H9 (cell line): Measurements from ENCODE around the gene ZNF593. TPM values are rescaled to one million over a fixed set of nuclear protein-coding genes. Genes with fewer than 3 reads are reported as not detected.

Source experiments
- DNase-seq: peaks from one replicate; pipeline ENCODE4 v3.0.0-alpha.2; 2017
- H2AFZ ChIP-seq: one replicate; pipeline ENCODE4 v1.6.1; 2013; ENCODE audit warnings: mild to moderate bottlenecking, low read length, control low read depth, moderate library complexity
- H2AK5ac ChIP-seq: 2 replicates; pipeline ENCODE4 v1.6.1; 2013; ENCODE audit warnings: low read length, control low read depth, mixed read lengths; ENCODE audit not compliant: insufficient read length
- H2BK120ac ChIP-seq: one replicate; pipeline ENCODE4 v1.6.1; 2013; ENCODE audit warnings: low read depth, mild to moderate bottlenecking, low read length, control low read depth, inconsistent platforms; ENCODE audit not compliant: poor library complexity, severe bottlenecking
- H2BK12ac ChIP-seq: 2 replicates; pipeline ENCODE4 v1.6.1; 2013; ENCODE audit warnings: low read length, control low read depth, mixed read lengths, low read depth; ENCODE audit not compliant: insufficient read length
- H2BK15ac ChIP-seq: 2 replicates; pipeline ENCODE4 v1.6.1; 2013; ENCODE audit warnings: low read depth, low read length, control low read depth
- H2BK20ac ChIP-seq: one replicate; pipeline ENCODE4 v1.6.1; 2013; ENCODE audit warnings: low read depth, mild to moderate bottlenecking, low read length, control low read depth, inconsistent platforms; ENCODE audit not compliant: poor library complexity, severe bottlenecking
- H2BK5ac ChIP-seq: 2 replicates; pipeline ENCODE4 v1.6.1; 2013; ENCODE audit warnings: low read length, control low read depth, mixed read lengths; ENCODE audit not compliant: insufficient read length
- H3K14ac ChIP-seq: 2 replicates; pipeline ENCODE4 v1.6.1; 2013; ENCODE audit warnings: low read length, control low read depth; ENCODE audit not compliant: insufficient read depth
- H3K18ac ChIP-seq: 2 replicates; pipeline ENCODE4 v1.6.1; 2013; ENCODE audit warnings: low read depth, mild to moderate bottlenecking, mixed read lengths, low read length, control low read depth; ENCODE audit not compliant: insufficient read length
- H3K23ac ChIP-seq: 2 replicates; pipeline ENCODE4 v1.6.1; 2013; ENCODE audit warnings: low read length, control low read depth, mixed read lengths, low read depth; ENCODE audit not compliant: insufficient read length
- H3K23me2 ChIP-seq: 2 replicates; pipeline ENCODE4 v1.6.1; 2013; ENCODE audit warnings: low read depth, mild to moderate bottlenecking, mixed read lengths, low read length, control low read depth; ENCODE audit not compliant: insufficient read length, poor library complexity, severe bottlenecking
- H3K27ac ChIP-seq: 2 replicates; pipeline ENCODE4 v1.5.1; 2013; ENCODE audit warnings: low read length, control low read depth, mixed read lengths, low read depth; ENCODE audit not compliant: insufficient read length
- H3K27me3 ChIP-seq: 2 replicates; pipeline ENCODE4 v1.6.1; 2013; ENCODE audit warnings: low read length, control low read depth, inconsistent platforms; ENCODE audit not compliant: insufficient read depth
- H3K4ac ChIP-seq: 2 replicates; pipeline ENCODE4 v1.6.1; 2013; ENCODE audit warnings: low read depth, mild to moderate bottlenecking, control low read depth, inconsistent platforms, low read length, moderate library complexity
- H3K4me1 ChIP-seq: 2 replicates; pipeline ENCODE4 v1.6.1; 2013; ENCODE audit warnings: low read length, control low read depth, inconsistent platforms; ENCODE audit not compliant: insufficient read depth
- H3K4me2 ChIP-seq: 2 replicates; pipeline ENCODE4 v1.6.1; 2013; ENCODE audit warnings: low read length, control low read depth, mixed read lengths; ENCODE audit not compliant: insufficient read length, insufficient read depth
- H3K56ac ChIP-seq: 2 replicates; pipeline ENCODE4 v1.6.1; 2013; ENCODE audit warnings: low read depth, mild to moderate bottlenecking, mixed read lengths, low read length, control low read depth; ENCODE audit not compliant: insufficient read length
- H3K79me1 ChIP-seq: 2 replicates; pipeline ENCODE4 v1.6.1; 2013; ENCODE audit warnings: low read depth, mild to moderate bottlenecking, moderate library complexity, low read length, control low read depth, inconsistent platforms; ENCODE audit not compliant: insufficient read depth, poor library complexity, severe bottlenecking
- H3K79me2 ChIP-seq: 2 replicates; pipeline ENCODE4 v1.6.1; 2013; ENCODE audit warnings: low read length, control low read depth, inconsistent platforms; ENCODE audit not compliant: insufficient read depth
- H3K9ac ChIP-seq: 2 replicates; pipeline ENCODE4 v1.6.1; 2013; ENCODE audit warnings: low read length, control low read depth, mixed read lengths; ENCODE audit not compliant: insufficient read length; ENCODE audit errors: extremely low read depth
- H3K9me3 ChIP-seq: one replicate; pipeline ENCODE4 v1.6.1; 2013; ENCODE audit warnings: low read depth, low read length, inconsistent platforms; ENCODE audit not compliant: control insufficient read depth
- H3T11ph ChIP-seq: one replicate; pipeline ENCODE4 v1.6.1; 2013; ENCODE audit warnings: mild to moderate bottlenecking, low read length, control low read depth, inconsistent platforms
- H4K20me1 ChIP-seq: one replicate; pipeline ENCODE4 v1.6.1; 2013; ENCODE audit not compliant: control insufficient read depth, insufficient read length, insufficient read depth
- H4K5ac ChIP-seq: 2 replicates; pipeline ENCODE4 v1.6.1; 2013; ENCODE audit warnings: low read depth, mild to moderate bottlenecking, mixed read lengths, low read length, control low read depth; ENCODE audit not compliant: insufficient read length
- H4K8ac ChIP-seq: replicated peaks from 2 replicates; pipeline ENCODE4 v1.6.1; 2013; ENCODE audit warnings: low read length, control low read depth, mixed read lengths, low read depth; ENCODE audit not compliant: insufficient read length
- H4K91ac ChIP-seq: 2 replicates; pipeline ENCODE4 v1.6.1; 2013; ENCODE audit warnings: low read depth, mild to moderate bottlenecking, moderate library complexity, mixed read lengths, low read length, control low read depth; ENCODE audit not compliant: insufficient read length
- H3K27ac Mint-ChIP-seq, 3 experiments: 2 replicates in 2 of 3; 3 replicates in 1 of 3; pipeline ENCODE4 v1.8.0; 2020 to 2021; ENCODE audit warnings: mixed read lengths in 3 of 3, mild to moderate bottlenecking in 1 of 3, moderate library complexity in 1 of 3
- H3K27me3 Mint-ChIP-seq: 2 replicates; pipeline ENCODE4 v1.8.0; 2021; ENCODE audit warnings: low read depth, mild to moderate bottlenecking, moderate library complexity, mixed read lengths
- H3K36me3 Mint-ChIP-seq, 3 experiments: 2 replicates in 2 of 3; 3 replicates in 1 of 3; pipeline ENCODE4 v1.8.0; 2020 to 2021; ENCODE audit warnings: low read depth in 3 of 3, mixed read lengths in 3 of 3; ENCODE audit not compliant: insufficient read depth in 1 of 3
- H3K4me1 Mint-ChIP-seq, 2 experiments: 2 replicates each; pipeline ENCODE4 v1.8.0; 2020; ENCODE audit warnings: mixed read lengths in 2 of 2
- H3K4me3 Mint-ChIP-seq, 2 experiments: 2 replicates in 1 of 2; 3 replicates in 1 of 2; pipeline ENCODE4 v1.8.0; 2020 to 2021; ENCODE audit warnings: mild to moderate bottlenecking in 2 of 2, mixed read lengths in 2 of 2, moderate library complexity in 1 of 2
- H3K9me3 Mint-ChIP-seq, 2 experiments: 2 replicates in 1 of 2; 3 replicates in 1 of 2; pipeline ENCODE4 v1.8.0; 2020; ENCODE audit warnings: mild to moderate bottlenecking in 2 of 2, mixed read lengths in 2 of 2, moderate library complexity in 1 of 2
- CTCF ChIP-seq: fragments of 200-600 bp; sonication (generic); conservative IDR thresholded peaks from 3 replicates; pipeline ENCODE4 v1.8.0; 2021; ENCODE audit warnings: antibody characterized with exemption, mild to moderate bottlenecking
- WGBS: extraction: QIAGEN DNeasy Blood & Tissue Kit; methylation state at CpG from one replicate; pipeline ENCODE4 v1.1.7; 2013; ENCODE audit warnings: missing lambda C conversion rate, low lambda C conversion rate, mixed read lengths; ENCODE audit not compliant: insufficient read length; ENCODE audit errors: extremely low coverage; 5-methylcytosine and 5-hydroxymethylcytosine counted together
- total RNA-seq: library from RNA; stranded (reverse); gene quantifications from 2 replicates; pipeline ENCODE4 v1.2.1, GENCODE V29; 2021

Gene ZNF593
- total RNA-seq, 1 experiment from 2014 or later: 48.2 TPM

- peak overlapping the region; percentile 56 for H3K4me2 ChIP-seq
- H3K23ac ChIP-seq: no peak overlapping the region
These were observed 14.1 kb upstream of the ZNF593 start for GRCh38 chr1:26155370-26156284.

More at GRCh38 chr1:26155370-26156284, 14.1 kb upstream of the ZNF593 start:
- no peak overlapping the region for H2BK5ac ChIP-seq
- no peaks in the 10 kb centered on the region for H3K79me1 ChIP-seq
- no peak overlapping the region for H3T11ph ChIP-seq
- no peak overlapping the region for H2BK20ac ChIP-seq
- no peak overlapping the region for H3K56ac ChIP-seq
- peaks cover 11% of the 10 kb centered on the region; the same call in 1 of the 2 replicates for H3K4me1 ChIP-seq
- no peak for DNase-seq
- no peaks in the 10 kb centered on the region for H3K9me3 Mint-ChIP-seq
- no peak overlapping the region for H3K27ac ChIP-seq
- peaks cover 35% of the 10 kb centered on the region; the same call in 1 of the 2 replicates for H3K27me3 ChIP-seq
- peaks cover 100% of the 10 kb centered on the region for H3K27me3 Mint-ChIP-seq
- H2BK12ac ChIP-seq: no peak overlapping the region
- H4K20me1 ChIP-seq: no peaks in the 10 kb centered on the region
- H3K4ac ChIP-seq: no peak overlapping the region
- peak overlapping the region in 1 of 3 experiments; percentile 32; a peak in 1 of 7 replicates for H3K27ac Mint-ChIP-seq
- no peak for TF ChIP-seq CTCF
- no peak overlapping the region for H2BK15ac ChIP-seq
- no peak overlapping the region for H2AK5ac ChIP-seq
- H3K18ac ChIP-seq: no peak overlapping the region
- no peak overlapping the region for H3K14ac ChIP-seq
- no peak overlapping the region for H3K9ac ChIP-seq
- H2AFZ ChIP-seq: no peak overlapping the region
- H3K79me2 ChIP-seq: no peaks in the 10 kb centered on the region
- no peak overlapping the region for H4K5ac ChIP-seq
- no peak overlapping the region for H2BK120ac ChIP-seq
- no peak overlapping the region for H4K91ac ChIP-seq
- no peaks in the 10 kb centered on the region for H3K36me3 Mint-ChIP-seq
- no peak overlapping the region for H4K8ac ChIP-seq
- peak overlapping the region; percentile 39 to 75 for H3K4me3 Mint-ChIP-seq
- WGBS: no CpG with 5 or more reads among the region's 21 CpGs
- no peaks in the 10 kb centered on the region for H3K9me3 ChIP-seq
- H3K4me1 Mint-ChIP-seq: peaks cover 40 to 53% of the 10 kb centered on the region in 2 experiments
- H3K23me2 ChIP-seq: peaks cover 13% of the 10 kb centered on the region
